ENCODE data around the gene ZC3H4. TPM values are rescaled to one million over a fixed set of nuclear protein-coding genes. Genes with fewer than 3 reads are reported as not detected.
A peak's percentile ranks its signal among the peaks of the same experiment; 100 is the strongest.

Gene ZC3H4
- total RNA-seq, 3 donors from 2014 or later, result 44.4 to 53.4 (median 52.8) TPM

- Histone ChIP-seq H3K4me3 (no peak overlapping the region), H3K9me3 (no peaks in the 10 kb centered on the region), H3K4me1 (ENCODE audit: low read depth) (no peaks in the 10 kb centered on the region), H3K36me3 (ENCODE audit: low read depth) (no peaks in the 10 kb centered on the region)
- no peak for TF ChIP-seq CTCF (IDR thresholded peaks at IDR 0.05)
- intact Hi-C loops (cut with DNase I, micrococcal nuclease), result no loop called here
- DNase-seq (no peak), ATAC-seq (no peak)
Measured at GRCh38 chr19:47044946-47045866, 68.4 kb downstream of the ZC3H4 start.

- H3K36me3 ChIP-seq (ENCODE audit: low read depth), result no peaks in the 10 kb centered on the region
- TF ChIP-seq CTCF (IDR thresholded peaks at IDR 0.05), result no peak
- intact Hi-C loops (cut with DNase I, micrococcal nuclease), result no loop called here
Measured at GRCh38 chr19:47040869-47041268, 72.7 kb downstream of the ZC3H4 start.

GRCh38 chr19:47039239-47039874, 74.2 kb downstream of the ZC3H4 start:
- intact Hi-C loops (cut with DNase I, micrococcal nuclease), result loop anchor here in 1 of 2 donors (10.0 kb wide), 1 partner anchor 85 kb away; no protein-coding TSS in a partner anchor
- no peaks in the 10 kb centered on the region for H3K9me3 ChIP-seq
- no peak overlapping the region for H3K4me3 ChIP-seq
- no peaks in the 10 kb centered on the region for H3K36me3 ChIP-seq (ENCODE audit: low read depth)
- DNase-seq (no peak), ATAC-seq (no peak)
- TF ChIP-seq CTCF (IDR thresholded peaks at IDR 0.05), result no peak
- peaks cover 11% of the 10 kb centered on the region for H3K4me1 ChIP-seq (ENCODE audit: low read depth)

More at GRCh38 chr19:47040869-47041268, 72.7 kb downstream of the ZC3H4 start:
- H3K9me3 ChIP-seq, result no peaks in the 10 kb centered on the region
- DNase-seq (no peak), ATAC-seq (no peak)
- H3K4me3 ChIP-seq, result no peak overlapping the region
- H3K4me1 ChIP-seq (ENCODE audit: low read depth), result no peaks in the 10 kb centered on the region

- Histone ChIP-seq H3K9me3 (no peaks in the 10 kb centered on the region), H3K4me1 (ENCODE audit: low read depth) (peaks cover 11% of the 10 kb centered on the region), H3K4me3 (no peak overlapping the region), H3K36me3 (ENCODE audit: low read depth) (no peaks in the 10 kb centered on the region)
- DNase-seq (no peak), ATAC-seq (no peak)
- intact Hi-C loops (cut with DNase I, micrococcal nuclease), result loop anchor here in 1 of 2 donors (10.0 kb wide), 1 partner anchor 87 kb away; no protein-coding TSS in a partner anchor
- TF ChIP-seq CTCF (IDR thresholded peaks at IDR 0.05), result no peak
Measured at GRCh38 chr19:47037766-47038165, 75.8 kb downstream of the ZC3H4 start.

- intact Hi-C loops (cut with DNase I, micrococcal nuclease), result loop anchor here in 1 of 2 donors (10.0 kb wide), 1 partner anchor 89 kb away; no protein-coding TSS in a partner anchor
- TF ChIP-seq CTCF (IDR thresholded peaks at IDR 0.05), result no peak
- Histone ChIP-seq H3K36me3 (ENCODE audit: low read depth) (no peaks in the 10 kb centered on the region), H3K4me3 (no peak overlapping the region), H3K9me3 (no peaks in the 10 kb centered on the region), H3K4me1 (ENCODE audit: low read depth) (peaks cover 11% of the 10 kb centered on the region)
- DNase-seq (peak; percentile 80 to 83 (median 80)), ATAC-seq (peak; percentile 77)
Measured at GRCh38 chr19:47036097-47036651, 77.4 kb downstream of the ZC3H4 start.
